Astrocyte (in vitro differentiated cells and primary cell): ENCODE results near the gene CLASP1. TPM values are rescaled to one million over a fixed set of nuclear protein-coding genes. Genes with fewer than 3 reads are reported as not detected.

Experiments
- DNase-seq: peaks from one replicate; pipeline ENCODE4 v3.0.0-alpha.2; 2010; ENCODE audit warnings: low read depth
- FAIRE-seq: peaks from 2 replicates; lab custom pipeline; 2011; peaks lifted over from hg19 to GRCh38; lab: Jason Lieb, UNC
- H2AFZ ChIP-seq: 2 replicates; pipeline ENCODE4 v1.6.0; 2012; ENCODE audit warnings: low read depth, low read length, inconsistent platforms
- H3K27ac ChIP-seq: 2 replicates; pipeline ENCODE4 v1.5.1; 2011; ENCODE audit warnings: low read depth, low read length, inconsistent platforms
- H3K27me3 ChIP-seq: 2 replicates; pipeline ENCODE4 v1.6.0; 2011; ENCODE audit warnings: low read length, inconsistent platforms; ENCODE audit not compliant: insufficient read depth
- H3K36me3 ChIP-seq: 2 replicates; pipeline ENCODE4 v1.5.1; 2011; ENCODE audit warnings: low read length, inconsistent platforms; ENCODE audit not compliant: insufficient read depth
- H3K4me1 ChIP-seq: 2 replicates; pipeline ENCODE4 v1.5.1; 2011; ENCODE audit warnings: low read length, inconsistent platforms; ENCODE audit not compliant: insufficient read depth
- H3K4me2 ChIP-seq: 2 replicates; pipeline ENCODE4 v1.6.0; 2012; ENCODE audit warnings: low read length, inconsistent platforms
- H3K4me3 ChIP-seq: 2 replicates; pipeline ENCODE4 v1.5.1; 2011; ENCODE audit warnings: low read depth, mild to moderate bottlenecking, low read length, inconsistent platforms; ENCODE audit not compliant: insufficient read depth
- H3K79me2 ChIP-seq: 2 replicates; pipeline ENCODE4 v1.6.0; 2012; ENCODE audit warnings: mild to moderate bottlenecking, low read length, inconsistent platforms; ENCODE audit not compliant: insufficient read depth
- H3K9ac ChIP-seq: 2 replicates; pipeline ENCODE4 v1.6.0; 2012; ENCODE audit warnings: mild to moderate bottlenecking, low read length, inconsistent platforms
- H3K9me3 ChIP-seq: 2 replicates; pipeline ENCODE4 v1.5.1; 2012; ENCODE audit warnings: low read depth, mild to moderate bottlenecking, low read length, inconsistent platforms; ENCODE audit not compliant: insufficient read depth
- H4K20me1 ChIP-seq: 2 replicates; pipeline ENCODE4 v1.6.0; 2012; ENCODE audit warnings: low read length, inconsistent platforms; ENCODE audit not compliant: insufficient read depth
- H3K27ac Mint-ChIP-seq: one replicate; pipeline ENCODE4 v1.8.0; 2021; ENCODE audit warnings: mild to moderate bottlenecking, mixed read lengths; ENCODE audit not compliant: unreplicated experiment
- H3K27me3 Mint-ChIP-seq: one replicate; pipeline ENCODE4 v1.8.0; 2021; ENCODE audit warnings: low read depth, mixed read lengths; ENCODE audit not compliant: unreplicated experiment
- H3K36me3 Mint-ChIP-seq: one replicate; pipeline ENCODE4 v1.8.0; 2021; ENCODE audit warnings: low read depth, mixed read lengths; ENCODE audit not compliant: unreplicated experiment
- H3K4me1 Mint-ChIP-seq: one replicate; pipeline ENCODE4 v1.8.0; 2021; ENCODE audit warnings: low read depth, mixed read lengths; ENCODE audit not compliant: unreplicated experiment
- H3K4me3 Mint-ChIP-seq: one replicate; pipeline ENCODE4 v1.8.0; 2021; ENCODE audit warnings: mild to moderate bottlenecking, moderate library complexity, mixed read lengths; ENCODE audit not compliant: unreplicated experiment
- H3K9me3 Mint-ChIP-seq: one replicate; pipeline ENCODE4 v1.8.0; 2021; ENCODE audit warnings: mild to moderate bottlenecking, mixed read lengths; ENCODE audit not compliant: unreplicated experiment
- EZH2 ChIP-seq: IDR thresholded peaks from 2 replicates; pipeline ENCODE4 v1.6.1; 2012; ENCODE audit warnings: mild to moderate bottlenecking, low read length, inconsistent platforms; ENCODE audit not compliant: insufficient read depth
- total RNA-seq: library from RNA; stranded (reverse); gene quantifications from 2 replicates; pipeline ENCODE4 v1.2.1, GENCODE V29; 2021
- TF ChIP-seq, protein P1 (sequence below): IDR thresholded peaks from 2 replicates; pipeline ENCODE4 v1.5.1; 2011; ENCODE audit warnings: low read depth, mild to moderate bottlenecking, inconsistent platforms, low read length, moderate library complexity; ENCODE audit not compliant: insufficient read depth

The CLASP1 gene
- total RNA-seq, 1 donor from 2014 or later: 56.7 TPM

DNA sequence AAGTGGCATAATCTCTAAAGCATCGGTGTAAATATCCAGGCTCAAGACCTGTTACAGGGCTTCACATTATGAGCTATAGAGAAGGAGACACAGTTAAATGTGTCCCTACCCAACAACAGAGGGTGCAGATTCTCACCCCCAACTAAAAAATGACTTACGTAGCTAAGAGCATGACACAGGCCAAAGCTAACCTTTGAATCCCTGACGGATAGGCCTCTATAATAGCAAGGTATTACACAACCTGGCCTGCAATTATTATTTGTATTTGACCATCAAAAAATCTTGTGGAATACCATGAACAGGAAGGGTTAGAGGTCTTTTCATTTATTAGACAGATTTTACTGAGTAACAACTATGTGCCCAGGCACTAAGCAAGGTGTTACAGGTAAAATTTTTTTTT lies 73.5 kb downstream of the CLASP1 start:
- Mint-ChIP-seq H3K4me3 (no peak overlapping the region), H3K27ac (no peak overlapping the region), H3K36me3 (no peaks in the 10 kb centered on the region), H3K4me1 (peaks cover 5% of the 10 kb centered on the region), H3K9me3 (no peaks in the 10 kb centered on the region), H3K27me3 (no peaks in the 10 kb centered on the region)
- no peak for TF ChIP-seq EZH2
- TF ChIP-seq, protein P1, sequence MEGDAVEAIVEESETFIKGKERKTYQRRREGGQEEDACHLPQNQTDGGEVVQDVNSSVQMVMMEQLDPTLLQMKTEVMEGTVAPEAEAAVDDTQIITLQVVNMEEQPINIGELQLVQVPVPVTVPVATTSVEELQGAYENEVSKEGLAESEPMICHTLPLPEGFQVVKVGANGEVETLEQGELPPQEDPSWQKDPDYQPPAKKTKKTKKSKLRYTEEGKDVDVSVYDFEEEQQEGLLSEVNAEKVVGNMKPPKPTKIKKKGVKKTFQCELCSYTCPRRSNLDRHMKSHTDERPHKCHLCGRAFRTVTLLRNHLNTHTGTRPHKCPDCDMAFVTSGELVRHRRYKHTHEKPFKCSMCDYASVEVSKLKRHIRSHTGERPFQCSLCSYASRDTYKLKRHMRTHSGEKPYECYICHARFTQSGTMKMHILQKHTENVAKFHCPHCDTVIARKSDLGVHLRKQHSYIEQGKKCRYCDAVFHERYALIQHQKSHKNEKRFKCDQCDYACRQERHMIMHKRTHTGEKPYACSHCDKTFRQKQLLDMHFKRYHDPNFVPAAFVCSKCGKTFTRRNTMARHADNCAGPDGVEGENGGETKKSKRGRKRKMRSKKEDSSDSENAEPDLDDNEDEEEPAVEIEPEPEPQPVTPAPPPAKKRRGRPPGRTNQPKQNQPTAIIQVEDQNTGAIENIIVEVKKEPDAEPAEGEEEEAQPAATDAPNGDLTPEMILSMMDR: no peak
- no peak for DNase-seq
- Histone ChIP-seq H3K4me1 (no peaks in the 10 kb centered on the region), H3K27ac (no peak overlapping the region), H3K9ac (no peak overlapping the region), H2AFZ (no peak overlapping the region), H3K36me3 (no peaks in the 10 kb centered on the region), H3K79me2 (peaks cover 61% of the 10 kb centered on the region), H3K27me3 (no peaks in the 10 kb centered on the region), H3K4me2 (no peak overlapping the region), H3K9me3 (no peaks in the 10 kb centered on the region), H3K4me3 (no peak overlapping the region), H4K20me1 (peaks cover 51% of the 10 kb centered on the region)
- no peak for FAIRE-seq

DNA sequence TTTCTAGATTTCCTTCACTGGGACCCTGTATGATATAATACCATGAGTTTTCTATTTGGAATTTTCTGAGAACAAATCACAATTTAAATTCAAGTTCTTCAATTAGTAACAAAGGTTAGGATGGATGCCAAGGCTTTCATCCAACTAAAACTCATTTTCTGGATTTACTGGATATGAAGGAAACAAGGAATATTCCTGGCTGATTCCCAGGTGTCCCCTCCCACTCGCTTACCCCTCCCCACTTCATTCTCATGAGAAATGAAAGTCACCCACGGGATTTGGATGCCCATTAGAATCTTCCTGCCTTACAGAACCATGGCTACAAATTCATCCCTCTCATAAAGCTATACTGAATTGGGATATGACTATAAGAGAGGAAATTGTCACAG lies 78.6 kb downstream of the CLASP1 start:
- H3K9me3 ChIP-seq: no peaks in the 10 kb centered on the region
- no peak for FAIRE-seq
- H3K9me3 Mint-ChIP-seq: no peaks in the 10 kb centered on the region
- H3K36me3 ChIP-seq: no peaks in the 10 kb centered on the region
- no peaks in the 10 kb centered on the region for H3K36me3 Mint-ChIP-seq
- DNase-seq: peak; percentile 41
- H3K4me3 ChIP-seq: no peak overlapping the region
- peaks cover 52% of the 10 kb centered on the region for H3K79me2 ChIP-seq
- peaks cover 32% of the 10 kb centered on the region for H3K4me1 Mint-ChIP-seq
- H3K4me3 Mint-ChIP-seq: no peak overlapping the region
- no peaks in the 10 kb centered on the region for H3K27me3 ChIP-seq
- no peak overlapping the region for H2AFZ ChIP-seq
- H3K27ac Mint-ChIP-seq: no peak overlapping the region
- peaks cover 59% of the 10 kb centered on the region for H4K20me1 ChIP-seq
- no peak for TF ChIP-seq EZH2
- TF ChIP-seq, protein P1: no peak
- no peaks in the 10 kb centered on the region for H3K4me1 ChIP-seq
- H3K9ac ChIP-seq: no peak overlapping the region
- H3K4me2 ChIP-seq: no peak overlapping the region
- H3K27ac ChIP-seq: no peak overlapping the region
- H3K27me3 Mint-ChIP-seq: no peaks in the 10 kb centered on the region

DNA sequence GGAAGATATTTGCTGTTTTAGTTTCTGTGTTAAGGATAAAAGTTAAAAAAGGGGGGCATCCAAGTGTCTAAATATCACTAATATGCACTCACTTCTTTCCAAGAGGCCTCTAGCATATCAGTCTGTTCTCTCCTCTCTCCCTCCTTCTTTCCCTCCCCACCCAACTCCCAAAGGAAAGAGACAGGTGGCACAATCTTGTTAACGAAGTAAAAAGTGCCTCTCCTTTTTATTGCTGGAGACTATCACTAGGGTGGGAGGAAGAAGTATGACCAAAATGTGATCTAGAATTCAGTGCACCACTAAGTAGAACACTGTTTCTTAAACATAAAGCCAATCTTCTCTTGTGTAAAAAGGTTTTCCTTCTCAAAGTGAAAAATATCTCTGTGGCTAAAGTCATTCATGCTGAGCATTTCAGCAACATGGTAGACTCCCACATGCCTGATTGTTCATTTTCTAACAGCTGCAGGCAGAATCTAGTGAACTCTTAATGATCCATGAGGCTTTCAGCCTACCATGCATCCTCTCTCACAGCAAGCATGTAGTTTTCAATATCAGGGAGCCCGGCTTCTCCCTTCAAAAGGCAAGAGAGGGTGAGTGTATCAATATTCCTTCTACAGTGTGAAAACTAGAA lies 79.1 kb downstream of the CLASP1 start:
- Mint-ChIP-seq H3K27ac (no peak overlapping the region), H3K9me3 (no peaks in the 10 kb centered on the region), H3K27me3 (no peaks in the 10 kb centered on the region), H3K36me3 (peaks cover 1% of the 10 kb centered on the region), H3K4me1 (peaks cover 36% of the 10 kb centered on the region), H3K4me3 (no peak overlapping the region)
- Histone ChIP-seq H3K79me2 (peaks cover 53% of the 10 kb centered on the region), H4K20me1 (peaks cover 60% of the 10 kb centered on the region), H2AFZ (no peak overlapping the region), H3K27me3 (no peaks in the 10 kb centered on the region), H3K27ac (no peak overlapping the region), H3K4me1 (no peaks in the 10 kb centered on the region), H3K9me3 (no peaks in the 10 kb centered on the region), H3K4me2 (no peak overlapping the region), H3K4me3 (no peak overlapping the region), H3K9ac (no peak overlapping the region), H3K36me3 (no peaks in the 10 kb centered on the region)
- no peak for FAIRE-seq
- DNase-seq: no peak
- TF ChIP-seq, protein P1: no peak
- TF ChIP-seq EZH2: no peak
